Occipital lobe (tissue), 2 donors: Measurements from ENCODE around the gene TRAPPC8. TPM values are rescaled to one million over a fixed set of nuclear protein-coding genes. Genes with fewer than 3 reads are reported as not detected.
"Not testable (repeated sequence)": the region's sequence is repeated elsewhere in the genome, so short reads cannot be mapped to it uniquely, and the experiment has no call there.

Experiments
- DNase-seq: peaks from one replicate; lab custom pipeline; 2025; lab: John Stamatoyannopoulos, UW
- total RNA-seq: library from RNA; depleted of rRNA; stranded (reverse); fragments of >200 nt; gene quantifications from one replicate; pipeline ENCODE4 v1.2.3, GENCODE V29; 2014

TRAPPC8 gene
- total RNA-seq, 1 donor from 2014 or later: 128 TPM

GRCh38 chr18:31943878-31944816 lies 1.2 kb upstream of the TRAPPC8 start:
- DNase-seq: no peak

GRCh38 chr18:31942291-31942998 lies 483 bp downstream of the TRAPPC8 start:
- no peak for DNase-seq

- DNase-seq: no peak
Observed at GRCh38 chr18:31941010-31941809, 1.7 kb downstream of the TRAPPC8 start.

GRCh38 chr18:31934773-31935172 lies 8.2 kb downstream of the TRAPPC8 start:
- DNase-seq: not testable (repeated sequence)

GRCh38 chr18:31931886-31932240 lies 11.1 kb downstream of the TRAPPC8 start:
- DNase-seq: no peak

GRCh38 chr18:31931163-31931885 lies 11.6 kb downstream of the TRAPPC8 start:
- no peak for DNase-seq

- DNase-seq: no peak
Observed at GRCh38 chr18:31929273-31929672, 13.7 kb downstream of the TRAPPC8 start.

GRCh38 chr18:31926988-31927387 lies 15.9 kb downstream of the TRAPPC8 start:
- not testable (repeated sequence) for DNase-seq

- DNase-seq: no peak
Observed at GRCh38 chr18:31920277-31920676, 22.7 kb downstream of the TRAPPC8 start.

GRCh38 chr18:31919366-31919765 lies 23.6 kb downstream of the TRAPPC8 start:
- DNase-seq: not testable (repeated sequence)

GRCh38 chr18:31918733-31919132 lies 24.2 kb downstream of the TRAPPC8 start:
- no peak for DNase-seq

- DNase-seq: no peak
Observed at GRCh38 chr18:31901063-31901462, 41.9 kb downstream of the TRAPPC8 start.

- DNase-seq: not testable (repeated sequence)
Observed at GRCh38 chr18:31899771-31900170, 43.2 kb downstream of the TRAPPC8 start.

- DNase-seq: no peak
Observed at GRCh38 chr18:31892936-31893335, 50.0 kb downstream of the TRAPPC8 start.

- no peak for DNase-seq
Observed at GRCh38 chr18:31891566-31891965, 51.4 kb downstream of the TRAPPC8 start.

- DNase-seq: no peak
Observed at GRCh38 chr18:31884020-31884419, 58.9 kb downstream of the TRAPPC8 start.

- no peak for DNase-seq
Observed at GRCh38 chr18:31880186-31880898, 62.6 kb downstream of the TRAPPC8 start.

- DNase-seq: no peak
Observed at GRCh38 chr18:31878358-31878757, 64.6 kb downstream of the TRAPPC8 start.

GRCh38 chr18:31877900-31878299 lies 65.0 kb downstream of the TRAPPC8 start:
- DNase-seq: no peak

GRCh38 chr18:31876707-31877106 lies 66.2 kb downstream of the TRAPPC8 start:
- DNase-seq: no peak
